ENCODE data around the gene CCNY. TPM values are rescaled to one million over a fixed set of nuclear protein-coding genes. Genes with fewer than 3 reads are reported as not detected.
"Not testable (repeated sequence)": the region's sequence is repeated elsewhere in the genome, so short reads cannot be mapped to it uniquely, and the experiment has no call there.

CCNY gene
- total and polyA plus RNA-seq, 4 donors = 25.5 to 95.9 (median 54.4) TPM

- 39 to 47% methylated on average over 2 of the region's 2 CpGs for WGBS, 2 donors
These were observed 27.5 kb upstream of the CCNY start for GRCh38 chr10:35308809-35309208.

GRCh38 chr10:35314142-35314541 is 22.2 kb upstream of the CCNY start:
- 87 to 95% methylated on average over 2 of the region's 2 CpGs for WGBS, 2 donors
- ATAC-seq (ENCODE audit: low FRiP score); intact Hi-C loops (cut with DNase I); H3K27me3 ChIP-seq (ENCODE audit: control insufficient read depth in 1 of 2, insufficient read depth in 2 of 2, low read length in 1 of 2); H3K27ac ChIP-seq (ENCODE audit: low read depth in 1 of 2, low read length in 2 of 2); H3K9me3 ChIP-seq (ENCODE audit: control insufficient read depth, low read length); H3K4me1 ChIP-seq (ENCODE audit: control insufficient read depth in 1 of 2, insufficient read depth in 2 of 2, low read length in 2 of 2); H3K4me3 ChIP-seq (ENCODE audit: low read length in 2 of 2); DNase-seq; H3K36me3 ChIP-seq (ENCODE audit: control insufficient read depth in 1 of 2, insufficient read depth in 2 of 2, low read length in 1 of 2): not testable (repeated sequence)

More at GRCh38 chr10:35308809-35309208, 27.5 kb upstream of the CCNY start:
- H3K36me3 ChIP-seq (ENCODE audit: control insufficient read depth in 1 of 2, insufficient read depth in 2 of 2, low read length in 1 of 2) = no peaks in the 10 kb centered on the region
- no peaks in the 10 kb centered on the region for H3K9me3 ChIP-seq (ENCODE audit: control insufficient read depth, low read length)
- H3K27ac ChIP-seq (ENCODE audit: low read depth in 1 of 2, low read length in 2 of 2) = no peak overlapping the region
- no peak overlapping the region for H3K4me3 ChIP-seq (ENCODE audit: low read length in 2 of 2)
- H3K27me3 ChIP-seq (ENCODE audit: control insufficient read depth in 1 of 2, insufficient read depth in 2 of 2, low read length in 1 of 2) = no peaks in the 10 kb centered on the region
- DNase-seq (no peak), ATAC-seq (ENCODE audit: low FRiP score) (no peak)
- intact Hi-C loops (cut with DNase I) = no loop called here
- H3K4me1 ChIP-seq (ENCODE audit: control insufficient read depth in 1 of 2, insufficient read depth in 2 of 2, low read length in 2 of 2) = no peaks in the 10 kb centered on the region

- intact Hi-C loops (cut with DNase I); H3K27ac ChIP-seq (ENCODE audit: low read depth in 1 of 2, low read length in 2 of 2); H3K9me3 ChIP-seq (ENCODE audit: control insufficient read depth, low read length); H3K4me1 ChIP-seq (ENCODE audit: control insufficient read depth in 1 of 2, insufficient read depth in 2 of 2, low read length in 2 of 2); DNase-seq; H3K36me3 ChIP-seq (ENCODE audit: control insufficient read depth in 1 of 2, insufficient read depth in 2 of 2, low read length in 1 of 2); H3K4me3 ChIP-seq (ENCODE audit: low read length in 2 of 2); ATAC-seq (ENCODE audit: low FRiP score); H3K27me3 ChIP-seq (ENCODE audit: control insufficient read depth in 1 of 2, insufficient read depth in 2 of 2, low read length in 1 of 2): not testable (repeated sequence)
These were observed 21.1 kb upstream of the CCNY start for GRCh38 chr10:35315235-35315634.

GRCh38 chr10:35316218-35316967 is 19.9 kb upstream of the CCNY start:
- Histone ChIP-seq H3K4me3 (ENCODE audit: low read length in 2 of 2) (no peak overlapping the region), H3K4me1 (ENCODE audit: control insufficient read depth in 1 of 2, insufficient read depth in 2 of 2, low read length in 2 of 2) (no peaks in the 10 kb centered on the region), H3K27ac (ENCODE audit: low read depth in 1 of 2, low read length in 2 of 2) (no peak overlapping the region), H3K9me3 (ENCODE audit: control insufficient read depth, low read length) (no peaks in the 10 kb centered on the region), H3K36me3 (ENCODE audit: control insufficient read depth in 1 of 2, insufficient read depth in 2 of 2, low read length in 1 of 2) (peaks cover 0 to 3% of the 10 kb centered on the region in 2 donors), H3K27me3 (ENCODE audit: control insufficient read depth in 1 of 2, insufficient read depth in 2 of 2, low read length in 1 of 2) (no peaks in the 10 kb centered on the region)
- DNase-seq = no peak
- WGBS, 2 donors = 75 to 97% methylated on average over 4 of the region's 4 CpGs
- intact Hi-C loops (cut with DNase I) = no loop called here
- ATAC-seq (ENCODE audit: low FRiP score) = no peak

- ATAC-seq (ENCODE audit: low FRiP score) (no peak), DNase-seq (no peak)
- no peak overlapping the region for H3K4me3 ChIP-seq (ENCODE audit: low read length in 2 of 2)
- WGBS, 2 donors = 97 to 98% methylated on average over 4 of the region's 4 CpGs
- H3K36me3 ChIP-seq (ENCODE audit: control insufficient read depth in 1 of 2, insufficient read depth in 2 of 2, low read length in 1 of 2) = peaks cover 0 to 3% of the 10 kb centered on the region in 2 donors
- H3K27ac ChIP-seq (ENCODE audit: low read depth in 1 of 2, low read length in 2 of 2) = no peak overlapping the region
- no peaks in the 10 kb centered on the region for H3K27me3 ChIP-seq (ENCODE audit: control insufficient read depth in 1 of 2, insufficient read depth in 2 of 2, low read length in 1 of 2)
- intact Hi-C loops (cut with DNase I) = no loop called here
- H3K4me1 ChIP-seq (ENCODE audit: control insufficient read depth in 1 of 2, insufficient read depth in 2 of 2, low read length in 2 of 2) = no peaks in the 10 kb centered on the region
- no peaks in the 10 kb centered on the region for H3K9me3 ChIP-seq (ENCODE audit: control insufficient read depth, low read length)
These were observed 17.8 kb upstream of the CCNY start for GRCh38 chr10:35318551-35318950.

GRCh38 chr10:35320341-35320740 is 16.0 kb upstream of the CCNY start:
- Histone ChIP-seq H3K4me3 (ENCODE audit: low read length in 2 of 2) (no peak overlapping the region), H3K27me3 (ENCODE audit: control insufficient read depth in 1 of 2, insufficient read depth in 2 of 2, low read length in 1 of 2) (no peaks in the 10 kb centered on the region), H3K27ac (ENCODE audit: low read depth in 1 of 2, low read length in 2 of 2) (no peak overlapping the region), H3K4me1 (ENCODE audit: control insufficient read depth in 1 of 2, insufficient read depth in 2 of 2, low read length in 2 of 2) (no peaks in the 10 kb centered on the region), H3K9me3 (ENCODE audit: control insufficient read depth, low read length) (no peaks in the 10 kb centered on the region), H3K36me3 (ENCODE audit: control insufficient read depth in 1 of 2, insufficient read depth in 2 of 2, low read length in 1 of 2) (peaks cover 0 to 3% of the 10 kb centered on the region in 2 donors)
- DNase-seq (no peak), ATAC-seq (ENCODE audit: low FRiP score) (no peak)
- intact Hi-C loops (cut with DNase I) = no loop called here
- 85 to 92% methylated on average over 1 of the region's 1 CpG for WGBS, 2 donors

GRCh38 chr10:35322636-35323035 is 13.7 kb upstream of the CCNY start:
- Histone ChIP-seq H3K27me3 (ENCODE audit: control insufficient read depth in 1 of 2, insufficient read depth in 2 of 2, low read length in 1 of 2) (no peaks in the 10 kb centered on the region), H3K36me3 (ENCODE audit: control insufficient read depth in 1 of 2, insufficient read depth in 2 of 2, low read length in 1 of 2) (no peaks in the 10 kb centered on the region), H3K9me3 (ENCODE audit: control insufficient read depth, low read length) (no peaks in the 10 kb centered on the region), H3K27ac (ENCODE audit: low read depth in 1 of 2, low read length in 2 of 2) (no peak overlapping the region), H3K4me1 (ENCODE audit: control insufficient read depth in 1 of 2, insufficient read depth in 2 of 2, low read length in 2 of 2) (peaks cover 0 to 2% of the 10 kb centered on the region in 2 donors), H3K4me3 (ENCODE audit: low read length in 2 of 2) (no peak overlapping the region)
- 98% methylated on average over 5 of the region's 5 CpGs for WGBS, 2 donors
- ATAC-seq (ENCODE audit: low FRiP score) = no peak
- no peak for DNase-seq
- intact Hi-C loops (cut with DNase I) = no loop called here

- WGBS, 2 donors = 93 to 94% methylated on average over 3 of the region's 3 CpGs
- H3K27ac ChIP-seq (ENCODE audit: low read depth in 1 of 2, low read length in 2 of 2) = no peak overlapping the region
- no peaks in the 10 kb centered on the region for H3K9me3 ChIP-seq (ENCODE audit: control insufficient read depth, low read length)
- H3K27me3 ChIP-seq (ENCODE audit: control insufficient read depth in 1 of 2, insufficient read depth in 2 of 2, low read length in 1 of 2) = no peaks in the 10 kb centered on the region
- H3K4me1 ChIP-seq (ENCODE audit: control insufficient read depth in 1 of 2, insufficient read depth in 2 of 2, low read length in 2 of 2) = peaks cover 0 to 8% of the 10 kb centered on the region in 2 donors
- DNase-seq (no peak), ATAC-seq (ENCODE audit: low FRiP score) (no peak)
- no peak overlapping the region for H3K4me3 ChIP-seq (ENCODE audit: low read length in 2 of 2)
- no peaks in the 10 kb centered on the region for H3K36me3 ChIP-seq (ENCODE audit: control insufficient read depth in 1 of 2, insufficient read depth in 2 of 2, low read length in 1 of 2)
- intact Hi-C loops (cut with DNase I) = no loop called here
These were observed 12.1 kb upstream of the CCNY start for GRCh38 chr10:35324196-35324595.

- Histone ChIP-seq H3K27me3 (ENCODE audit: control insufficient read depth in 1 of 2, insufficient read depth in 2 of 2, low read length in 1 of 2) (no peaks in the 10 kb centered on the region), H3K36me3 (ENCODE audit: control insufficient read depth in 1 of 2, insufficient read depth in 2 of 2, low read length in 1 of 2) (no peaks in the 10 kb centered on the region), H3K9me3 (ENCODE audit: control insufficient read depth, low read length) (no peaks in the 10 kb centered on the region), H3K4me1 (ENCODE audit: control insufficient read depth in 1 of 2, insufficient read depth in 2 of 2, low read length in 2 of 2) (peaks cover 0 to 9% of the 10 kb centered on the region in 2 donors), H3K4me3 (ENCODE audit: low read length in 2 of 2) (no peak overlapping the region), H3K27ac (ENCODE audit: low read depth in 1 of 2, low read length in 2 of 2) (no peak overlapping the region)
- 60 to 67% methylated on average over 9 of the region's 9 CpGs for WGBS, 2 donors
- DNase-seq = no peak
- intact Hi-C loops (cut with DNase I) = no loop called here
- ATAC-seq (ENCODE audit: low FRiP score) = no peak
These were observed 9.7 kb upstream of the CCNY start for GRCh38 chr10:35326466-35327235.
